Endothelial cell (in vitro differentiated cells): ENCODE measurements around the gene UGT1A5. TPM values are rescaled to one million over a fixed set of nuclear protein-coding genes. Genes with fewer than 3 reads are reported as not detected.

Experiments used
- DNase-seq: peaks from one replicate; pipeline ENCODE4 v3.0.0; 2021; ENCODE audit warnings: low spot score
- H3K27ac Mint-ChIP-seq: one replicate; pipeline ENCODE4 v1.8.0; 2021; ENCODE audit warnings: mixed read lengths, inconsistent platforms; ENCODE audit not compliant: unreplicated experiment
- H3K27me3 Mint-ChIP-seq: one replicate; pipeline ENCODE4 v1.8.0; 2021; ENCODE audit warnings: mild to moderate bottlenecking, moderate library complexity, mixed read lengths, inconsistent platforms; ENCODE audit not compliant: unreplicated experiment
- H3K36me3 Mint-ChIP-seq: one replicate; pipeline ENCODE4 v1.8.0; 2021; ENCODE audit warnings: mild to moderate bottlenecking, low read depth, mixed read lengths, inconsistent platforms; ENCODE audit not compliant: unreplicated experiment
- H3K4me1 Mint-ChIP-seq: one replicate; pipeline ENCODE4 v1.8.0; 2021; ENCODE audit warnings: mild to moderate bottlenecking, mixed read lengths, inconsistent platforms; ENCODE audit not compliant: unreplicated experiment
- H3K4me3 Mint-ChIP-seq: one replicate; pipeline ENCODE4 v1.8.0; 2021; ENCODE audit warnings: mild to moderate bottlenecking, mixed read lengths, inconsistent platforms; ENCODE audit not compliant: unreplicated experiment
- H3K9me3 Mint-ChIP-seq: one replicate; pipeline ENCODE4 v1.8.0; 2021; ENCODE audit warnings: mixed read lengths, inconsistent platforms; ENCODE audit not compliant: unreplicated experiment
- CTCF ChIP-seq: fragments of 200-600 bp; sonication (generic); IDR thresholded peaks from one replicate; pipeline ENCODE4 v1.5.0; 2021; ENCODE audit warnings: antibody characterized with exemption; ENCODE audit not compliant: unreplicated experiment
- total RNA-seq: library from RNA; stranded (reverse); fragmentation: NEBNext Ultra II Directional; extraction: Animal tissue kit (Norgen Biotek cat#: 25700); gene quantifications from one replicate; pipeline ENCODE4 v1.2.1, GENCODE V29; 2021; ENCODE audit not compliant: unreplicated experiment

The UGT1A5 gene
- total RNA-seq, 1 donor from 2014 or later, result not detected

- Mint-ChIP-seq H3K4me3 (no peak overlapping the region), H3K9me3 (no peaks in the 10 kb centered on the region), H3K27me3 (no peaks in the 10 kb centered on the region), H3K4me1 (no peaks in the 10 kb centered on the region), H3K36me3 (no peaks in the 10 kb centered on the region), H3K27ac (no peak overlapping the region)
- TF ChIP-seq CTCF, result no peak
- DNase-seq, result no peak
These were observed 97.7 kb downstream of the UGT1A5 start for GRCh38 chr2:233810385-233810784.

DNA sequence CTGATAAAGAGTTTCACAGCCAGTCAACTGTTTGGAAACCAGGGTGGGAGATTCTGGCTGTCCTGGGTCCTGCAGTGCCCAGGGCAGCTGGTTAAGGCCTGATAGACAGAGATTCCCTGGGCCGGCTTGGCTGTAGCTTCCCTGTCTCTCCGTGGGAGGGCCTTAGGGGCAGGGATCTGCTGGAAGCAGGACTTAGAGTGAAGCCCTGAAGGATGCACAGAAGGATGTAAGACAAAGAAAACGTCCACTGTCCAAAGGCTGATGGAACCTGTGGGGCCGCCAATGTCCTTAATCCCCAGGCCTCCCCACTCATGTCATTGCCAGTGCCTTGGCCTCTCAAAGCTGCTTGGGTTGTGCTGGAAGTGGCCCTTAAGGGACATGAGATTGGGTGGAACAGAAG, 98.4 kb downstream of the UGT1A5 start:
- no peak for TF ChIP-seq CTCF
- no peaks in the 10 kb centered on the region for H3K4me1 Mint-ChIP-seq

GRCh38 chr2:233811732-233812131, 99.0 kb downstream of the UGT1A5 start:
- TF ChIP-seq CTCF, result no peak
- no peaks in the 10 kb centered on the region for H3K4me1 Mint-ChIP-seq
- DNase-seq, result no peak
- no peak overlapping the region for H3K4me3 Mint-ChIP-seq
- no peaks in the 10 kb centered on the region for H3K36me3 Mint-ChIP-seq
- no peaks in the 10 kb centered on the region for H3K27me3 Mint-ChIP-seq
- H3K9me3 Mint-ChIP-seq, result no peaks in the 10 kb centered on the region
- no peak overlapping the region for H3K27ac Mint-ChIP-seq

More for the DNA sequence above, 98.4 kb downstream of the UGT1A5 start:
- no peak overlapping the region for H3K27ac Mint-ChIP-seq
- no peak for DNase-seq
- no peaks in the 10 kb centered on the region for H3K36me3 Mint-ChIP-seq
- no peaks in the 10 kb centered on the region for H3K27me3 Mint-ChIP-seq
- H3K9me3 Mint-ChIP-seq, result no peaks in the 10 kb centered on the region
- H3K4me3 Mint-ChIP-seq, result no peak overlapping the region

DNA sequence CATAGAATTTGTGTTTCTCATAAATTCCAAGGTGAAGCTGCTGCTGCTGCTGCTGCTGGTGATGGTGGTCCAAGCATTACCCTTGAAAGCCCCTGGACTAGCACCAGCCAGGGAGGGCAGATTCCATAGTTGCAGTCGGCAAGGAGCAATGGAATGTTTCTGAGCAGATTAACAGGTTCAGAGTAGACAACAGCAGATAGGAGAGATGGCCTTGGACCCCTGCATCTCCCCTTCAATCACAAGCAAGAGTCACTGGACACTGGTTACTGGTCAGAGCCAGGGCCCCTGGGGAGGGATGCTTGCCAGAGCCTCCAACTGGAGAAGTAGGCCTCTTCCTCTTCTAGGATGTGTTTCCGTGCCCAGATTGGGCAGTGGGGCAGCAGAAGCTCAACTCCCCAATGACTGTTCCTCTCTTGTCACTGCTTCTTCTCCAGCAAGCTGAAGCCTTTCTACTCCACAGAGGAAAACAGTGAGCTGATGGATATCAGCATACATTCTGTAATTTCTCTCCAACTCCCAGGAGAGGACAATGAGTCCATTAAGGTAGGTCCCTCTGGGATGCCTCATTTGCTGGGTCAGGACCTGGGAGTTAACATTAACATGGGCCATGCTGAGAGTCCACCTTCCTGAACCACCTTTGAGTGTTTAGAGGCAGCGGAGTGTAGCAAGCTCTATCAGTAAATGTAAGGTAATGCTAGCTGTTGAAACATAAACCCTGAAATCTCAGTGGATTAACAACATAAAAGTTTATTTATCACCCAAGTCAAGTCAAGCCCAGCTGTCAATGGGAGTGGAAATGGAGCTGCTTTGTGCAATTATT, 100.7 kb downstream of the UGT1A5 start:
- H3K36me3 Mint-ChIP-seq, result no peaks in the 10 kb centered on the region
- no peak for TF ChIP-seq CTCF
- H3K27ac Mint-ChIP-seq, result no peak overlapping the region
- no peaks in the 10 kb centered on the region for H3K27me3 Mint-ChIP-seq
- peaks cover 3% of the 10 kb centered on the region for H3K4me1 Mint-ChIP-seq
- H3K9me3 Mint-ChIP-seq, result no peaks in the 10 kb centered on the region
- no peak for DNase-seq
- H3K4me3 Mint-ChIP-seq, result no peak overlapping the region

GRCh38 chr2:233814056-233814835, 101.5 kb downstream of the UGT1A5 start:
- Mint-ChIP-seq H3K27me3 (no peaks in the 10 kb centered on the region), H3K4me1 (peaks cover 3% of the 10 kb centered on the region), H3K36me3 (no peaks in the 10 kb centered on the region), H3K27ac (no peak overlapping the region), H3K4me3 (no peak overlapping the region), H3K9me3 (no peaks in the 10 kb centered on the region)
- no peak for DNase-seq
- TF ChIP-seq CTCF, result no peak
